RWPE2 (cell line): ENCODE results near the gene HAS3.
"Not testable (repeated sequence)": the region's sequence is repeated elsewhere in the genome, so short reads cannot be mapped to it uniquely, and the experiment has no call there.

Experiments
- ATAC-seq: fragments of 200-7000 bp; cut with Tn5 transposase; 3 replicates; pipeline ENCODE4 v1.9.1; 2021; ENCODE audit warnings: low read depth
- DNase-seq: peaks from one replicate; pipeline ENCODE4 v3.0.0-alpha.2; 2020; ENCODE audit warnings: low spot score
- H3K27ac ChIP-seq: fragments of 450-650 bp; 2 replicates; pipeline ENCODE4 v1.5.1; 2017; ENCODE audit warnings: mild to moderate bottlenecking; ENCODE audit not compliant: poor library complexity, severe bottlenecking
- H3K27me3 ChIP-seq: fragments of 250-450 bp; sonication (Bioruptor Pico); 2 replicates; pipeline ENCODE4 v1.5.1; 2021; ENCODE audit warnings: mild to moderate bottlenecking, moderate library complexity; ENCODE audit not compliant: insufficient read depth, poor library complexity, severe bottlenecking
- H3K36me3 ChIP-seq: fragments of 250-450 bp; sonication (Bioruptor Pico); 2 replicates; pipeline ENCODE4 v1.5.1; 2020; ENCODE audit warnings: low read depth, mild to moderate bottlenecking, moderate library complexity
- H3K4me1 ChIP-seq: fragments of 250-450 bp; sonication (Bioruptor Pico); 2 replicates; pipeline ENCODE4 v1.5.1; 2021; ENCODE audit warnings: mild to moderate bottlenecking, moderate library complexity; ENCODE audit not compliant: insufficient read depth, poor library complexity, severe bottlenecking
- H3K4me3 ChIP-seq: fragments of 250-450 bp; sonication (Bioruptor Pico); 2 replicates; pipeline ENCODE4 v1.5.1; 2021; ENCODE audit warnings: mild to moderate bottlenecking, moderate library complexity; ENCODE audit not compliant: severe bottlenecking
- H3K9me3 ChIP-seq: fragments of 250-450 bp; sonication (Bioruptor Pico); 2 replicates; pipeline ENCODE4 v1.5.1; 2021; ENCODE audit warnings: mild to moderate bottlenecking, moderate library complexity; ENCODE audit not compliant: severe bottlenecking
- CTCF ChIP-seq: fragments of 450-650 bp; IDR thresholded peaks from one replicate; pipeline ENCODE4 v1.5.1; 2017; ENCODE audit warnings: mild to moderate bottlenecking, moderate library complexity; ENCODE audit not compliant: poor library complexity, severe bottlenecking

HAS3 gene

GRCh38 chr16:69132424-69133252 lies 27.2 kb downstream of the HAS3 start, which contains the start of the genes CHTF8 and UTP4:
TSS of gene CHTF8 (minus strand) at chr16:69132588. CDS start at chr16:69121458, 11,130 bp downstream.
TSS of gene UTP4 (plus strand) at chr16:69132649. CDS start at chr16:69133460, 811 bp downstream.
- ATAC-seq (peak; percentile 91), DNase-seq (peak; percentile 89)
- Histone ChIP-seq H3K9me3 (no peaks in the 10 kb centered on the region), H3K4me1 (peaks cover 19% of the 10 kb centered on the region), H3K36me3 (peaks cover 56% of the 10 kb centered on the region), H3K27ac (peak within 1 kb of the TSS; percentile 86), H3K4me3 (peak within 1 kb of the TSS; percentile 85), H3K27me3 (no peaks in the 10 kb centered on the region)
- TF ChIP-seq CTCF = no peak

GRCh38 chr16:69133373-69133954 lies 28.0 kb downstream of the HAS3 start:
- Histone ChIP-seq H3K4me1 (peaks cover 19% of the 10 kb centered on the region), H3K9me3 (no peaks in the 10 kb centered on the region), H3K27me3 (no peaks in the 10 kb centered on the region), H3K27ac (peak overlapping the region; percentile 86), H3K36me3 (peaks cover 56% of the 10 kb centered on the region), H3K4me3 (peak overlapping the region; percentile 85)
- no peak for ATAC-seq
- DNase-seq = no peak
- TF ChIP-seq CTCF = no peak

- TF ChIP-seq CTCF = no peak
- H3K36me3 ChIP-seq = peaks cover 87% of the 10 kb centered on the region
- ATAC-seq (no peak), DNase-seq (no peak)
- H3K27ac ChIP-seq = no peak overlapping the region
- H3K27me3 ChIP-seq = no peaks in the 10 kb centered on the region
- H3K4me3 ChIP-seq = no peak overlapping the region
- H3K4me1 ChIP-seq = peaks cover 4% of the 10 kb centered on the region
- no peaks in the 10 kb centered on the region for H3K9me3 ChIP-seq
These were observed 33.2 kb downstream of the HAS3 start for GRCh38 chr16:69138608-69139007.

GRCh38 chr16:69139464-69139863 lies 34.0 kb downstream of the HAS3 start:
- H3K4me1 ChIP-seq, ATAC-seq, H3K27me3 ChIP-seq, DNase-seq, H3K27ac ChIP-seq, H3K4me3 ChIP-seq, H3K9me3 ChIP-seq: not testable (repeated sequence)
- peaks cover 96% of the 10 kb centered on the region for H3K36me3 ChIP-seq

GRCh38 chr16:69141014-69141413 lies 35.6 kb downstream of the HAS3 start:
- ATAC-seq (no peak), DNase-seq (no peak)
- H3K27me3 ChIP-seq = no peaks in the 10 kb centered on the region
- no peaks in the 10 kb centered on the region for H3K9me3 ChIP-seq
- no peak for TF ChIP-seq CTCF
- no peak overlapping the region for H3K4me3 ChIP-seq
- no peaks in the 10 kb centered on the region for H3K4me1 ChIP-seq
- peaks cover 98% of the 10 kb centered on the region for H3K36me3 ChIP-seq
- no peak overlapping the region for H3K27ac ChIP-seq
